GM21367 (cell line): ENCODE measurements around the gene DNAJB12.
A peak's percentile ranks its signal among the peaks of the same experiment; 100 is the strongest.
"Not testable (repeated sequence)": the region's sequence is repeated elsewhere in the genome, so short reads cannot be mapped to it uniquely, and the experiment has no call there.

Experiments used
- ATAC-seq: cut with Tn5 transposase; IDR thresholded peaks from one replicate; pipeline ENCODE4 v1.9.1; 2021; ENCODE audit not compliant: unreplicated experiment

DNAJB12 gene

DNA sequence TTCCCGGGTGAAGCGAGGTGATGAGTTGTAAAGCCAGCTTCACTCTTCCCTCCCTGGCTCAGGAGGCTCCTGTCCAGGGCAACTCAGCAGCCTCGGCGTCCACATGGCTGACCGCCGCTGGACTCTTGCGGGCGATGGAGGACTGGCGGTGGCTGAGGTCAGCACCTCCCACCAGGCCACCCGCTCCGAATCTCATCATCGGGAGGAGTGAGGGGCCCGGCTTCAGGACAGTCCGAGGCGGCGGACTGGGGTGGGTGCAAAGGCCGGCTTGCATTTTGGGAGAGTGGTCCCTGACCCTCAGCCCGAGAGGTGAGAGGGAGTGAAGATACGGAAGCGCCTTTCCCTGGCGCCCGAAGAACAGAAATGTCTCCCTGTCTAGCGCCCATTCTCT, 759 bp downstream of the DNAJB12 start:
- ATAC-seq, result peak; percentile 12

GRCh38 chr10:72353028-72353964, 1.4 kb downstream of the DNAJB12 start:
- no peak for ATAC-seq

GRCh38 chr10:72351479-72351878, 3.2 kb downstream of the DNAJB12 start:
- ATAC-seq, result no peak

GRCh38 chr10:72349438-72349837, 5.3 kb downstream of the DNAJB12 start:
- ATAC-seq, result no peak

DNA sequence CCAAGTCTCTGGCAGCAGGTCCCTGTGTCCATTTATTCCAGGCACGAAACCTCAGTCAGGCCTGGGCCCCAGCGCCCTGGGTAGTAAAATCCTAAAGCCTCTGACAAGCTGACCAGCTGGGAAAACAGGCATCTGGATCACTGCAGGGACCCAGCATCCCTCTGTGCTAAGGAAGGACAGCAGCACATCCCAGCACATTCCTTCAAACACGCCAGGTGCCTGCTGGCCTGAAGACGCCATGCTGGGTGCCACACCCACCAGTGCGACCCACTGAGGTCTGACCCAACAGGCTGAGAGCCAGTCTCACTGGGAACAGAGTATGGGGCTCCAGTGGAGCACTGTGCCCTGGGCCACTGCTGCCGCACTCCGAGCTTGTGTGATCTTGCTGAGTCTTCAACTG, 6.4 kb downstream of the DNAJB12 start:
- ATAC-seq, result no peak

GRCh38 chr10:72346117-72346516, 8.6 kb downstream of the DNAJB12 start:
- ATAC-seq, result not testable (repeated sequence)

- ATAC-seq, result no peak
Observed at GRCh38 chr10:72344932-72345331, 9.8 kb downstream of the DNAJB12 start.

GRCh38 chr10:72342911-72343310, 11.8 kb downstream of the DNAJB12 start:
- ATAC-seq, result no peak

DNA sequence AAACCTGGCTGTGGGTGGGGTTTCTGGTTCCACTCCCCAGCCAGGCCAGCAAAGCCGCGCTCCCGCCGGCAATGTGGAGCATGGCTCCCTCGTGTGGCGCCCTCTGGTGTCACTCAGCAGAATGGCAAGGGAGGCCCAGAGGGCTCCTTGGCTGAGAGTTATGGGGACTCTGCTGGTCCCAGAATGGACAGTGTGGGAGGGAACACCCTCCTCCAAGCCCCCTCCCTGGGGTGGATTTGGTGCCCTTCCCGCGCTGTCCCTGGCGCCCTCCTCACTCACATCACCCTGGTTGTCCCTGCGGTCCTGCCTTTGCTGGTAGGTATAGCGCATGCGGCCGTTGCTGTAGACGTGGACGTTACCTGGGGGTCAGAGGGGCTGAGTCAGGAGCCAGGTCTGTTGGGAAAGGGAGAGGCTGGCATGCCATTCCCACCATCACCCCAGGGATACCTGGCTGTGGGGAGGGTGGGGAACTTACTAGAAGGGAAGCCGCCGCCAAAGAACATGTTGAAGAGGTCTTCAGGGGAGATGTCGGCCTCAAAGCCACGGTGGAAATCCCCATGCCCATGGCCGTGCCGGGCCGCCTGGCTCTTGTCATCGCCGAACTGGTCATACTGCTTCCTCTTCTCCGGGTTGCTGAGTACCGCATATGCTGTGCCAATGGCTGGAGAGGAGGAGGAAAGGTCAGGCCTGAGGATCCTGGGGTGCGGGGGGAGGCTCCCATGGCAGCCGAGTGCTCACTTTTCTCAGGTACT, 14.0 kb downstream of the DNAJB12 start:
- no peak for ATAC-seq

DNA sequence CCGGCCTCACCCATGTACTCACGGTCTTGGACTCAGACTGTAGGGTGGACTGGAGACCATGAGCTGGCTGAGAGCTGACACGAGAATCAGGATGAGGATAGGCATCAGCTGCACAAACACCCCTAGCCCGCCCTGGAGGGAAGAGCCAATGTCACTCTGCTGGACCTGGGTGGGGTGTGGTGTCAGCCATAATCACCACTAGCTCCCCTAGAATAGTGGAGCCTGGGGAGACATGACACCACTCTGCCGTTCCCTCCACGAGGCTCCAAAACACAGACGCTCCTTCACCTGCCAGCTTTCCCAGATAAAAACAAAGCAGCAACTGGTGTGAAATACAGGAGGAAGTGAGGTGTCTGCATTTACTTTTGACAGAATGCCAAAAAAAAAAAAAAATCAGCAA, 16.5 kb downstream of the DNAJB12 start:
- ATAC-seq, result no peak

- no peak for ATAC-seq
Observed at GRCh38 chr10:72337722-72338121, 17.0 kb downstream of the DNAJB12 start.

GRCh38 chr10:72337039-72337629, 17.6 kb downstream of the DNAJB12 start:
- ATAC-seq, result no peak

- no peak for ATAC-seq
Observed at GRCh38 chr10:72336259-72337038, 18.3 kb downstream of the DNAJB12 start.

- peak; percentile 34 for ATAC-seq
Observed at GRCh38 chr10:72335394-72336258, 19.1 kb downstream of the DNAJB12 start.

DNA sequence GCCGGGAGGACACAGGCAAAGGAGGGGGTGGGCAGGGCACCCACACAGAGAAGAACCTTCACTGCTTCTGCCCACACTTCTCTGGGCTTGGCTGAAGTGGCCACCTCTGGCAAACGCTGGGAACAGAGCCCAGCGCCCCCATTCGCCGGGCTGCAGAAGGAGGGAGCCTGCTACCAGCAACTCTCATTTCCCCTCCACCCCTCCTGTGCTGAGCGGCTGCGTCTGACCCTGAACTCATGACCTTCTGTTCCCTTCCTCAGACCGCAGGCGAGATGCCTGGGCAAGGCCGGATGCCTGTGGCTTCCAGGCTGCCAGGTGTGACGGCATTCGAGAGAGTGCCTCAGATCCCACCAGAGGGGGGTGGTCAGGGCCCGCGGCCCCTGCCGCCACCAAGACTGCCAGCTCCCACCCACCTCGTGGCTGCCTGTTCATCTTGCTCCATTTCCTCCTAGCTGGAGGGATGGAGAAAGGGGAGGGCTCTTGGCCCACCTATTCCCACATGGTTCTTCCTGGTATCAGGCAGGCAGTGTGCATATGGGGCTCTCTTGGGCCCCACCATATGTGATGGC, 19.8 kb downstream of the DNAJB12 start:
- peak; percentile 50 for ATAC-seq

DNA sequence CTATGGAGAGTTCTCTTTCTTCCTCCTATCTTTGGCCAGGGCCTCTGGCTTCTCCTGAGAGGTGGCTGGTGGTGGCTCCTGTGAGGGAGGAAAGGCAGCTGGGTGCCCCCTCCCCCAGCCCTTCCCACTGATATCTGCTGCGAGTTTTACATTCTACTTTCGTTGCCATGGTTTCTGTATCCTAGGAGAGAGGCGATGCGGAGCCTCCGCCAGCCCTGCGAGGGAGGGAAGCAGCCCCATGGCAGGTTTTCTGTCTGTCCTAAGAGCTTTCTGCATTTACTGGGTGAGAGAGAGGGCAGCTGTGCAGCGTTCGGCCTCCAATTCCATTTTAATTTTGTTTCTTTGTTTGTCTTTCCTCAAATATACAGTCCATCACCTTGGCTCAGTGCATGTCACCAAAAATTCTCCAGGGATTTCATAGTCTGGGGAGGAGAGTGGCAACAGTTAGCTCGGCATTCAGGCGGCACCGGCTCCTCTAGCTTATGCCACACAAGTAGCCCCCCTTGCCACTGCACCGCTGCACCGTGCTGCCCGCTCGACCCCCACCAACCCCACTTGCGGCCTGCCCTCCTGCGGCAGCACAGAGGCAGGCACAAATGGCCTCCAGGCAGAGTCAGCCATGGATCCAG, 20.4 kb downstream of the DNAJB12 start:
- no peak for ATAC-seq

DNA sequence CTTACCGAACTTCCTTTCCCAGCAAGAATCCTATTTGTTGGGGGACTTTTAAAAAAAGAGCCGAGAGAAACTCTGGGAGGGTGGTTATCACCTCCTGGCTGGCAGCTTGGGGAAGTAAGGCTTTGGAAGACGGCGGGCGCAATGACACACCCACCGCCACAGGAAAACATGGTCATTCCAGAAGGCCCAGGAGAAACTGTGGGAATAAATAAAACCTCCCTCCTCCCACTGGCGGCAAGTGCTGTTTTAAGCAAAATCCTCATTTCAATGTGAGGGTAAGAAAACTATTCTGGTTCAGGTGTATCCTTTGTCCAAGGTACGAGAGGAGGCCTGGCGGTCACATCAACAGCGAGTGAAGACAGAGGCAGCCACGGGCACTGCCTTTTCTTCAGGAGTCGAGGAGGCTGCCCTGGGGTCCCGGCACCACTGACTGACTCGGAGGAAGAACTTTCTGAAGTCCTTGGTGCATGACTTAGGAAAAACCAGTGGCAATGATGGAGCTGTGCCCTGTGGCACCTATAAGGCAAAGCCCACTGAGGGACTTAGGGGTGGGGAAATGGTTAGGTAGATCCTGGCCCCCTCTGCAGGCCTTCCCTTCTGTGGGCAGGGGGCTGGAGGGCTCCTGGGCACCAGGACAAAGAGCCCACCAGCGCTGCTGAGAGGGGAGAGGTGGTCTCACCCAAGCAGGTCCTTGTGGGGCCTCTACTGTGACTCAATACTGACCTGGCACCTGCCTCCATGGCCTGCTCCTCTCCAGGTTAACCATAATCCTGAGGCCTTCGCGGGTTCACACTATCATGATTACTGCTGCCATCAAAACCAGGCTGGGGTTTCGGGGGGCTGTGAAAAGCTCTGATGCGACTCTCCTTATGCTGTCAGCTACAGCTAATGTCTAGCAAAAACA, 21.4 kb downstream of the DNAJB12 start:
- ATAC-seq, result no peak

GRCh38 chr10:72332423-72333111, 22.2 kb downstream of the DNAJB12 start:
- ATAC-seq, result no peak
